Suprapubic skin (tissue), 3 donors: Measurements from ENCODE around the gene TPD52L1.
"Not testable (repeated sequence)": the region's sequence is repeated elsewhere in the genome, so short reads cannot be mapped to it uniquely, and the experiment has no call there.

Source experiments
- POLR2A ChIP-seq, 2 donors: fragments of 450-650 bp; IDR thresholded peaks; one replicate each; pipeline ENCODE4 v1.6.1; 2017; ENCODE audit warnings: antibody characterized with exemption in 2 of 2, mild to moderate bottlenecking in 2 of 2, moderate library complexity in 2 of 2
- TF ChIP-seq, protein P1 (sequence below), 2 donors: fragments of 200-600 bp in 1 of 2; fragments of 450-650 bp in 1 of 2; sonication (generic) in 1 of 2; IDR thresholded peaks; one replicate each; pipeline ENCODE4 v1.5.1; 2016 to 2019; ENCODE audit warnings: antibody characterized with exemption in 2 of 2, mild to moderate bottlenecking in 1 of 2, moderate library complexity in 1 of 2

DNA sequence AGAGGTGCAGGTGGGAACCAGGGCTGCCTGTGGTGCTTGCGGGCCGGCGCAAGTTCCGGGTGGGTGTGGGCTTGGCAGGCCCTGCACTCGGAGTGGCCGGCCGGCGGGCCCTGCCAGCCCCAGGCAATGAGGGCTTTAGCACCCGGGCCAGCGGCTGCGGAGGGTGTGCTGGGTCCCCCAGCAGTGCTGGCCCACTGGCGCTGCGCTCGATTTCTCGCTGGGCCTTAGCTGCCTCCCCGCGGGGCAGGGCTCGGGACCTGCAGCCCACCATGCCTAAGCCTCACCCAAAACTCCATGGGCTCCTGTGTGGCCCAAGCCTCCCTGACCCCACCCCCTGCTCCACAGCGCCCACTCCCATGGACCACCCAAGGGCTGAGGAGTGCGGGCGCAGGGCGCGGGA, 27.7 kb upstream of the TPD52L1 start:
- TF ChIP-seq, protein P1, sequence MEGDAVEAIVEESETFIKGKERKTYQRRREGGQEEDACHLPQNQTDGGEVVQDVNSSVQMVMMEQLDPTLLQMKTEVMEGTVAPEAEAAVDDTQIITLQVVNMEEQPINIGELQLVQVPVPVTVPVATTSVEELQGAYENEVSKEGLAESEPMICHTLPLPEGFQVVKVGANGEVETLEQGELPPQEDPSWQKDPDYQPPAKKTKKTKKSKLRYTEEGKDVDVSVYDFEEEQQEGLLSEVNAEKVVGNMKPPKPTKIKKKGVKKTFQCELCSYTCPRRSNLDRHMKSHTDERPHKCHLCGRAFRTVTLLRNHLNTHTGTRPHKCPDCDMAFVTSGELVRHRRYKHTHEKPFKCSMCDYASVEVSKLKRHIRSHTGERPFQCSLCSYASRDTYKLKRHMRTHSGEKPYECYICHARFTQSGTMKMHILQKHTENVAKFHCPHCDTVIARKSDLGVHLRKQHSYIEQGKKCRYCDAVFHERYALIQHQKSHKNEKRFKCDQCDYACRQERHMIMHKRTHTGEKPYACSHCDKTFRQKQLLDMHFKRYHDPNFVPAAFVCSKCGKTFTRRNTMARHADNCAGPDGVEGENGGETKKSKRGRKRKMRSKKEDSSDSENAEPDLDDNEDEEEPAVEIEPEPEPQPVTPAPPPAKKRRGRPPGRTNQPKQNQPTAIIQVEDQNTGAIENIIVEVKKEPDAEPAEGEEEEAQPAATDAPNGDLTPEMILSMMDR (IDR thresholded peaks at IDR 0.05) = not testable (repeated sequence)
- TF ChIP-seq POLR2A (IDR thresholded peaks at IDR 0.05) = not testable (repeated sequence)
